ENCODE data around the gene SPECC1L. TPM values are rescaled to one million over a fixed set of nuclear protein-coding genes. Genes with fewer than 3 reads are reported as not detected.

The SPECC1L gene
- total and polyA plus RNA-seq, 2 of the 8 experiments (the other 6 are each of a cell fraction or from before 2014, with no cell fraction given), result 15.7 to 61.6 TPM

DNA sequence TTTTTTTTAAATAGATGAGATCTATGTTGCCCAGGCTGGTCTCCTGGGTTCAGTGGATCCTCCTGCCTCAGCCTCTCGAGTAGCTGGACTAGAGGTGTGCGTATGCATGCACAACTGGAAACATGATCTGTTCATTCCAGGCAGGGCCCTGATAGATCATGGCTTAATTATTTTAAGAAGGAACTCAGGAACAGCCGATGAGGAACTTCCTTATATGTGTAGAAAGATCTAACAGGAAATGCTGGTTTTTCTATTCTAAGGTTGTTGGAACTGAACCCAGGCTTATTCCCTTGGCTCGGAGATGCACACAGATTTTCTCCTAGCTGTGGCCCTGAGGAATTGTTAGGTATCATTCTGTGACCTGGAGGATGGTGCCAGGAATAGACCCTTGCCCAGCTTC is 32.4 kb downstream of the SPECC1L start:
- no peak overlapping the region for H2AK5ac ChIP-seq (ENCODE audit: low read depth, low read length)
- H4K8ac ChIP-seq (ENCODE audit: extremely low read depth, insufficient read depth, low read length), result no peak overlapping the region
- ChIA-PET POLR2A (ENCODE audit: partially characterized antibody) (no interaction called here), CTCF (ENCODE audit: partially characterized antibody) (interaction anchor here (0.6 kb wide), 1 partner anchor 241 kb away, joined by 3 read pairs; no protein-coding TSS in a partner anchor)
- peaks cover 0 to 50% of the 10 kb centered on the region in 2 experiments; a peak in 3 of 4 replicates for H3K79me2 ChIP-seq (ENCODE audit: control insufficient read depth in 1 of 2, insufficient read depth in 2 of 2, low read length in 2 of 2)
- H3K9me3 ChIP-seq (ENCODE audit: insufficient read depth in 2 of 2, low read depth in 1 of 2, low read length in 1 of 2), result peaks cover 0 to 8% of the 10 kb centered on the region in 2 experiments; a peak in 1 of 4 replicates
- no peak overlapping the region for H2BK15ac ChIP-seq (ENCODE audit: low read length)
- peaks cover 6% of the 10 kb centered on the region for H3K79me1 ChIP-seq (ENCODE audit: low read depth, low read length)
- FAIRE-seq (no peak), DNase-seq (ENCODE audit: low read depth in 1 of 2, low spot score in 2 of 2) (no peak)
- 91% methylated on average over 4 of the region's 4 CpGs; no CpG with 5 or more reads in 1 of the 2 experiments for WGBS, 2 experiments (ENCODE audit: extremely low coverage in 1 of 2, insufficient coverage in 1 of 2, insufficient read length in 1 of 2, insufficient replicate concordance in 2 of 2, low coverage in 1 of 2, low lambda C conversion rate in 2 of 2, missing lambda C conversion rate in 1 of 2)
- H3K18ac ChIP-seq (ENCODE audit: extremely low read depth, low read length), result no peak overlapping the region
- no peak overlapping the region for H2BK20ac ChIP-seq (ENCODE audit: low read length)
- no peak overlapping the region for H4K91ac ChIP-seq (replicated peaks; ENCODE audit: insufficient read length, low read length)
- H3K4me1 ChIP-seq (replicated peaks in 1 of 4; ENCODE audit: control insufficient read depth in 3 of 4, insufficient read depth in 4 of 4, low read length in 3 of 4), result no peaks in the 10 kb centered on the region
- H3K27me3 ChIP-seq (replicated peaks in 1 of 4; ENCODE audit: control insufficient read depth in 3 of 4, extremely low read depth in 1 of 4, insufficient read depth in 3 of 4, low read length in 3 of 4), result no peaks in the 10 kb centered on the region
- H4K20me1 ChIP-seq (replicated peaks in 1 of 2; ENCODE audit: control insufficient read depth in 1 of 2, insufficient read depth in 2 of 2, low read length in 2 of 2), result no peaks in the 10 kb centered on the region
- no peak overlapping the region for H3K4me3 ChIP-seq (ENCODE audit: extremely low read depth in 1 of 4, insufficient read depth in 2 of 4, low read depth in 3 of 4, low read length in 4 of 4)
- no peak overlapping the region for H3K27ac ChIP-seq (ENCODE audit: low read depth, low read length)
- H3K4me2 ChIP-seq (ENCODE audit: insufficient read depth in 1 of 2, low read depth in 2 of 2, low read length in 2 of 2), result no peak overlapping the region
- H2BK12ac ChIP-seq (ENCODE audit: low read depth, low read length), result no peak overlapping the region
- H3K56ac ChIP-seq (replicated peaks; ENCODE audit: insufficient read length, low read depth, low read length), result no peak overlapping the region
- H3K36me3 ChIP-seq (ENCODE audit: control insufficient read depth in 2 of 4, insufficient read depth in 4 of 4, low read length in 3 of 4), result peaks cover 5 to 37% (median 26%) of the 10 kb centered on the region in 4 experiments
- H3K23me2 ChIP-seq (ENCODE audit: low read depth, low read length), result no peaks in the 10 kb centered on the region
- H3K4ac ChIP-seq (replicated peaks; ENCODE audit: insufficient read length, low read depth, low read length), result no peak overlapping the region
- H3K9ac ChIP-seq (replicated peaks in 1 of 4; ENCODE audit: extremely low read depth in 1 of 4, low read depth in 3 of 4, low read length in 3 of 4), result no peak overlapping the region
- H3K14ac ChIP-seq (ENCODE audit: insufficient read length), result no peak overlapping the region
- no peak overlapping the region for H3K23ac ChIP-seq (ENCODE audit: insufficient read length)
- no peak overlapping the region for H4K5ac ChIP-seq (ENCODE audit: insufficient read length, low read depth, low read length)
- no peak overlapping the region for H2AFZ ChIP-seq (ENCODE audit: low read length)
- no peak overlapping the region for H2BK120ac ChIP-seq (replicated peaks; ENCODE audit: low read depth, low read length)
- no peak overlapping the region for H2BK5ac ChIP-seq (ENCODE audit: low read depth, low read length)
- TF ChIP-seq, protein P1, sequence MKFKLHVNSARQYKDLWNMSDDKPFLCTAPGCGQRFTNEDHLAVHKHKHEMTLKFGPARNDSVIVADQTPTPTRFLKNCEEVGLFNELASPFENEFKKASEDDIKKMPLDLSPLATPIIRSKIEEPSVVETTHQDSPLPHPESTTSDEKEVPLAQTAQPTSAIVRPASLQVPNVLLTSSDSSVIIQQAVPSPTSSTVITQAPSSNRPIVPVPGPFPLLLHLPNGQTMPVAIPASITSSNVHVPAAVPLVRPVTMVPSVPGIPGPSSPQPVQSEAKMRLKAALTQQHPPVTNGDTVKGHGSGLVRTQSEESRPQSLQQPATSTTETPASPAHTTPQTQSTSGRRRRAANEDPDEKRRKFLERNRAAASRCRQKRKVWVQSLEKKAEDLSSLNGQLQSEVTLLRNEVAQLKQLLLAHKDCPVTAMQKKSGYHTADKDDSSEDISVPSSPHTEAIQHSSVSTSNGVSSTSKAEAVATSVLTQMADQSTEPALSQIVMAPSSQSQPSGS (IDR thresholded peaks at IDR 0.05; ENCODE audit: low read length), result no peak
- TF ChIP-seq TAF7 (optimal IDR thresholded peaks at IDR 0.05; ENCODE audit: borderline replicate concordance, low read depth, low read length) (no peak), CHD1 (IDR thresholded peaks at IDR 0.05; ENCODE audit: low read depth, low read length) (no peak), TEAD4 (IDR thresholded peaks at IDR 0.05; ENCODE audit: low read depth, low read length) (no peak), GTF2F1 (IDR thresholded peaks at IDR 0.05; ENCODE audit: borderline replicate concordance, low read depth, low read length) (no peak), BRCA1 (IDR thresholded peaks at IDR 0.05; ENCODE audit: low read depth, low read length) (no peak), RFX5 (IDR thresholded peaks at IDR 0.05; ENCODE audit: borderline replicate concordance, low read depth, low read length) (no peak), KDM1A (IDR thresholded peaks at IDR 0.05; ENCODE audit: borderline replicate concordance, low read length) (no peak), BACH1 (IDR thresholded peaks at IDR 0.05; ENCODE audit: low read length) (no peak), CBX8 (IDR thresholded peaks at IDR 0.05; ENCODE audit: borderline replicate concordance, low read depth, low read length) (no peak), RBBP5 (IDR thresholded peaks at IDR 0.05; ENCODE audit: borderline replicate concordance, low read depth, low read length) (no peak)
- TF ChIP-seq, protein P2, sequence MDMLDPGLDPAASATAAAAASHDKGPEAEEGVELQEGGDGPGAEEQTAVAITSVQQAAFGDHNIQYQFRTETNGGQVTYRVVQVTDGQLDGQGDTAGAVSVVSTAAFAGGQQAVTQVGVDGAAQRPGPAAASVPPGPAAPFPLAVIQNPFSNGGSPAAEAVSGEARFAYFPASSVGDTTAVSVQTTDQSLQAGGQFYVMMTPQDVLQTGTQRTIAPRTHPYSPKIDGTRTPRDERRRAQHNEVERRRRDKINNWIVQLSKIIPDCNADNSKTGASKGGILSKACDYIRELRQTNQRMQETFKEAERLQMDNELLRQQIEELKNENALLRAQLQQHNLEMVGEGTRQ (IDR thresholded peaks at IDR 0.05; ENCODE audit: low read length), result no peak
